ENCODE results near the gene MRTFA.

GRCh38 chr22:40399621-40400020 lies 236.9 kb downstream of the MRTFA start:
- TF ChIP-seq, protein P1, sequence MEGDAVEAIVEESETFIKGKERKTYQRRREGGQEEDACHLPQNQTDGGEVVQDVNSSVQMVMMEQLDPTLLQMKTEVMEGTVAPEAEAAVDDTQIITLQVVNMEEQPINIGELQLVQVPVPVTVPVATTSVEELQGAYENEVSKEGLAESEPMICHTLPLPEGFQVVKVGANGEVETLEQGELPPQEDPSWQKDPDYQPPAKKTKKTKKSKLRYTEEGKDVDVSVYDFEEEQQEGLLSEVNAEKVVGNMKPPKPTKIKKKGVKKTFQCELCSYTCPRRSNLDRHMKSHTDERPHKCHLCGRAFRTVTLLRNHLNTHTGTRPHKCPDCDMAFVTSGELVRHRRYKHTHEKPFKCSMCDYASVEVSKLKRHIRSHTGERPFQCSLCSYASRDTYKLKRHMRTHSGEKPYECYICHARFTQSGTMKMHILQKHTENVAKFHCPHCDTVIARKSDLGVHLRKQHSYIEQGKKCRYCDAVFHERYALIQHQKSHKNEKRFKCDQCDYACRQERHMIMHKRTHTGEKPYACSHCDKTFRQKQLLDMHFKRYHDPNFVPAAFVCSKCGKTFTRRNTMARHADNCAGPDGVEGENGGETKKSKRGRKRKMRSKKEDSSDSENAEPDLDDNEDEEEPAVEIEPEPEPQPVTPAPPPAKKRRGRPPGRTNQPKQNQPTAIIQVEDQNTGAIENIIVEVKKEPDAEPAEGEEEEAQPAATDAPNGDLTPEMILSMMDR (IDR thresholded peaks at IDR 0.05): no peak
- TF ChIP-seq POLR2A (IDR thresholded peaks at IDR 0.05): no peak

All from uterus (tissue), 2 donors.